ENCODE results near the gene ECHDC1.
"Not testable (repeated sequence)": the region's sequence is repeated elsewhere in the genome, so short reads cannot be mapped to it uniquely, and the experiment has no call there.

- TF ChIP-seq, protein P1, sequence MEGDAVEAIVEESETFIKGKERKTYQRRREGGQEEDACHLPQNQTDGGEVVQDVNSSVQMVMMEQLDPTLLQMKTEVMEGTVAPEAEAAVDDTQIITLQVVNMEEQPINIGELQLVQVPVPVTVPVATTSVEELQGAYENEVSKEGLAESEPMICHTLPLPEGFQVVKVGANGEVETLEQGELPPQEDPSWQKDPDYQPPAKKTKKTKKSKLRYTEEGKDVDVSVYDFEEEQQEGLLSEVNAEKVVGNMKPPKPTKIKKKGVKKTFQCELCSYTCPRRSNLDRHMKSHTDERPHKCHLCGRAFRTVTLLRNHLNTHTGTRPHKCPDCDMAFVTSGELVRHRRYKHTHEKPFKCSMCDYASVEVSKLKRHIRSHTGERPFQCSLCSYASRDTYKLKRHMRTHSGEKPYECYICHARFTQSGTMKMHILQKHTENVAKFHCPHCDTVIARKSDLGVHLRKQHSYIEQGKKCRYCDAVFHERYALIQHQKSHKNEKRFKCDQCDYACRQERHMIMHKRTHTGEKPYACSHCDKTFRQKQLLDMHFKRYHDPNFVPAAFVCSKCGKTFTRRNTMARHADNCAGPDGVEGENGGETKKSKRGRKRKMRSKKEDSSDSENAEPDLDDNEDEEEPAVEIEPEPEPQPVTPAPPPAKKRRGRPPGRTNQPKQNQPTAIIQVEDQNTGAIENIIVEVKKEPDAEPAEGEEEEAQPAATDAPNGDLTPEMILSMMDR (IDR thresholded peaks at IDR 0.05; ENCODE audit: borderline replicate concordance, extremely low read depth, low read length, poor library complexity, severe bottlenecking): not testable (repeated sequence)
- not testable (repeated sequence) for TF ChIP-seq EZH2 (IDR thresholded peaks at IDR 0.05; ENCODE audit: borderline replicate concordance, low read depth, low read length, severe bottlenecking)
Observed at GRCh38 chr6:127384848-127385247, 41.4 kb upstream of the ECHDC1 start.

Measured in DND-41 (cell line).